ENCODE results near the gene DSCAM.

DNA sequence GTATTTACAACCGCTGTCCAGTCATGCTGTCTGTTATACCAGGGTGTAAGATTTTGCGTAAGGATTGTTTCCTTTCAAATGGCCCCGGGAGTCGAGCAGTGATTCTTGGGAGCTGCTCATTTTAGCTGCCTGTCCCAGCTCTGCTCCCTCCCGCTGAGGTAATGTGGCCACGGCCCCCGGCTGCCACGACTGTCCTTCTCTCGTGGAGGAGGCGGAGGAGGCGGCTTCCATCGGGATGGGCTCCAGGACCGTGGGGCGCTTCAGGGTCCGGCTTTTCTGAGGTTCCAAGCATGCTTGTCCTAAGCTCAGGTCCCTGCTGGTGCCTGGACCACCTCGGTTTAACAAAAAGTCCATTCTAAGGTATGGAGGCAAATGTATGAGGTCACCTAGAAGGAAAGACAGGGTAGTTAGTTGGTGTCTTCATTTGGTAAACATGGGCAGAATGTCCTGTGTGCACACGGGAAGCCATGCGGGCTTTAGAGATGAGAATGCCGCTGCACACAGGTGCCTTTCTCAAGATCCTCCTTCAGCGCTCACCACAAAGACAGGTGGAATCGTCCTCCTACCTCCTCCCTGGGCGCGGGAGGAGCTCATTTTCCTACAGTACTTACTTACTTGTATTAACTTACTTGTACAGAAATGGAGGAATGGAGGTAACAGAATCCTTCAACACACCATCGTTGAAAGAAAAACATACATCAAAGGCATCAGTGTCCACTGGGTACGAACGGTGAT, 833.8 kb downstream of the DSCAM start:
- TF ChIP-seq, protein P1, sequence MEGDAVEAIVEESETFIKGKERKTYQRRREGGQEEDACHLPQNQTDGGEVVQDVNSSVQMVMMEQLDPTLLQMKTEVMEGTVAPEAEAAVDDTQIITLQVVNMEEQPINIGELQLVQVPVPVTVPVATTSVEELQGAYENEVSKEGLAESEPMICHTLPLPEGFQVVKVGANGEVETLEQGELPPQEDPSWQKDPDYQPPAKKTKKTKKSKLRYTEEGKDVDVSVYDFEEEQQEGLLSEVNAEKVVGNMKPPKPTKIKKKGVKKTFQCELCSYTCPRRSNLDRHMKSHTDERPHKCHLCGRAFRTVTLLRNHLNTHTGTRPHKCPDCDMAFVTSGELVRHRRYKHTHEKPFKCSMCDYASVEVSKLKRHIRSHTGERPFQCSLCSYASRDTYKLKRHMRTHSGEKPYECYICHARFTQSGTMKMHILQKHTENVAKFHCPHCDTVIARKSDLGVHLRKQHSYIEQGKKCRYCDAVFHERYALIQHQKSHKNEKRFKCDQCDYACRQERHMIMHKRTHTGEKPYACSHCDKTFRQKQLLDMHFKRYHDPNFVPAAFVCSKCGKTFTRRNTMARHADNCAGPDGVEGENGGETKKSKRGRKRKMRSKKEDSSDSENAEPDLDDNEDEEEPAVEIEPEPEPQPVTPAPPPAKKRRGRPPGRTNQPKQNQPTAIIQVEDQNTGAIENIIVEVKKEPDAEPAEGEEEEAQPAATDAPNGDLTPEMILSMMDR (IDR thresholded peaks at IDR 0.05): no peak
- TF ChIP-seq POLR2A (IDR thresholded peaks at IDR 0.05): no peak

Measured in Peyer's patch (tissue), 4 donors.